Prostate gland (tissue), 2 donors: ENCODE measurements around the gene UIMC1. TPM values are rescaled to one million over a fixed set of nuclear protein-coding genes. Genes with fewer than 3 reads are reported as not detected.

Experiments used
- DNase-seq: peaks from one replicate; pipeline ENCODE4 v3.0.0-alpha.2; 2019; ENCODE audit warnings: low spot score
- H3K27ac ChIP-seq, 2 donors: fragments of 200-600 bp; sonication (generic); 2 replicates each; pipeline ENCODE4 v1.5.1; 2017 to 2019
- H3K27me3 ChIP-seq: fragments of 200-600 bp; sonication (generic); replicated peaks from 2 replicates; pipeline ENCODE4 v1.5.1; 2019; ENCODE audit not compliant: insufficient read depth
- H3K36me3 ChIP-seq, 2 donors: fragments of 200-600 bp; sonication (generic); 1 replicate in 1 of 2; 2 replicates in 1 of 2; pipeline versions ENCODE4 v1.5.1 to v1.8.1; 2017 to 2019
- H3K4me1 ChIP-seq: fragments of 200-600 bp; sonication (generic); replicated peaks from 2 replicates; pipeline ENCODE4 v1.5.1; 2019
- H3K4me3 ChIP-seq, 2 donors: fragments of 200-600 bp; sonication (generic); 2 replicates each; pipeline ENCODE4 v1.5.1; 2017 to 2019
- H3K9me3 ChIP-seq: fragments of 200-600 bp; sonication (generic); 2 replicates; pipeline ENCODE4 v1.5.1; 2017
- CTCF ChIP-seq, 4 experiments: fragments of 200-600 bp in 2 of 4; fragments of 450-650 bp in 2 of 4; sonication (generic) in 2 of 4; IDR thresholded peaks; 1 replicate in 3 of 4; 2 replicates in 1 of 4; pipeline ENCODE4 v1.5.1; 2016 to 2019; ENCODE audit warnings: antibody characterized with exemption in 4 of 4, mild to moderate bottlenecking in 2 of 4, moderate library complexity in 2 of 4
- POLR2A ChIP-seq: fragments of 450-650 bp; IDR thresholded peaks from one replicate; pipeline ENCODE4 v1.6.1; 2016; ENCODE audit warnings: antibody characterized with exemption, mild to moderate bottlenecking
- POLR2AphosphoS5 ChIP-seq: sonication (generic); formaldehyde crosslinking; IDR thresholded peaks from one replicate; pipeline ENCODE4 v1.6.1; 2017; ENCODE audit warnings: antibody characterized with exemption
- WGBS: methylation state at CpG from one replicate; pipeline ENCODE4 v1.1.5; 2018; 5-methylcytosine and 5-hydroxymethylcytosine counted together
- intact Hi-C: fragments of 100-400 bp; cut with DNase I; formaldehyde crosslinking; loops from one replicate; pipeline ENCODE4 v1.14.2; 2022
- total RNA-seq, 2 donors: library from RNA; depleted of rRNA; stranded (reverse); fragments of >200 nt; gene quantifications; one replicate each; pipeline ENCODE4 v1.1.0, GENCODE V29; 2016

Gene UIMC1
- total RNA-seq, 2 donors from 2014 or later: 29.3 to 38.3 TPM

GRCh38 chr5:176965633-176966032 lies 40.9 kb downstream of the UIMC1 start:
- no peak overlapping the region for H3K27ac ChIP-seq
- no peaks in the 10 kb centered on the region for H3K27me3 ChIP-seq
- H3K9me3 ChIP-seq: no peaks in the 10 kb centered on the region
- intact Hi-C loops: no loop called here
- TF ChIP-seq POLR2A (no peak), POLR2AphosphoS5 (no peak), CTCF (IDR thresholded peaks at IDR 0.05) (no peak)
- WGBS: 53% methylated on average over 1 of the region's 1 CpG
- H3K4me3 ChIP-seq: no peak overlapping the region
- DNase-seq: no peak
- H3K36me3 ChIP-seq: no peaks in the 10 kb centered on the region
- H3K4me1 ChIP-seq: no peaks in the 10 kb centered on the region

- intact Hi-C loops: loop anchor here (5.0 kb wide), 1 partner anchor 302 kb away; no protein-coding TSS in a partner anchor
- TF ChIP-seq CTCF (IDR thresholded peaks at IDR 0.05) (peak in 3 of 4 experiments; percentile 44 to 57 (median 55)), POLR2A (no peak)
These were observed 47.5 kb downstream of the UIMC1 start for GRCh38 chr5:176959051-176959450.

GRCh38 chr5:176956756-176957155 lies 49.8 kb downstream of the UIMC1 start:
- Histone ChIP-seq H3K27me3 (no peaks in the 10 kb centered on the region), H3K27ac (no peak overlapping the region), H3K4me3 (no peak overlapping the region), H3K4me1 (peaks cover 5% of the 10 kb centered on the region), H3K36me3 (no peaks in the 10 kb centered on the region), H3K9me3 (no peaks in the 10 kb centered on the region)
- WGBS: 85% methylated on average over 1 of the region's 1 CpG
- intact Hi-C loops: loop anchor here (5.0 kb wide), 1 partner anchor 299 kb away; no protein-coding TSS in a partner anchor
- DNase-seq: no peak
- TF ChIP-seq POLR2AphosphoS5 (no peak), CTCF (IDR thresholded peaks at IDR 0.05) (no peak), POLR2A (no peak)

More at GRCh38 chr5:176959051-176959450, 47.5 kb downstream of the UIMC1 start:
- Histone ChIP-seq H3K27ac (no peak overlapping the region), H3K4me3 (no peak overlapping the region), H3K4me1 (peaks cover 5% of the 10 kb centered on the region), H3K9me3 (no peaks in the 10 kb centered on the region), H3K27me3 (no peaks in the 10 kb centered on the region), H3K36me3 (no peaks in the 10 kb centered on the region)
- DNase-seq: no peak
- WGBS: 69% methylated on average over 3 of the region's 3 CpGs

- Histone ChIP-seq H3K27me3 (no peaks in the 10 kb centered on the region), H3K4me1 (peaks cover 5% of the 10 kb centered on the region), H3K9me3 (no peaks in the 10 kb centered on the region), H3K27ac (no peak overlapping the region), H3K36me3 (no peaks in the 10 kb centered on the region), H3K4me3 (no peak overlapping the region)
- no peak for DNase-seq
- TF ChIP-seq POLR2A: no peak
- no peak for TF ChIP-seq POLR2AphosphoS5
- intact Hi-C loops: loop anchor here (5.0 kb wide), 1 partner anchor 299 kb away; no protein-coding TSS in a partner anchor
These were observed 50.7 kb downstream of the UIMC1 start for GRCh38 chr5:176955895-176956294.

GRCh38 chr5:176954050-176954449 lies 52.5 kb downstream of the UIMC1 start:
- Histone ChIP-seq H3K27me3 (no peaks in the 10 kb centered on the region), H3K4me3 (no peak overlapping the region), H3K27ac (no peak overlapping the region), H3K36me3 (no peaks in the 10 kb centered on the region), H3K9me3 (no peaks in the 10 kb centered on the region), H3K4me1 (peaks cover 5% of the 10 kb centered on the region)
- TF ChIP-seq POLR2A (no peak), CTCF (IDR thresholded peaks at IDR 0.05) (no peak), POLR2AphosphoS5 (no peak)
- intact Hi-C loops: no loop called here
- no peak for DNase-seq
- 80% methylated on average over 2 of the region's 2 CpGs for WGBS
